HG02981 (cell line): ENCODE data around the gene PAMR1.
"Not testable (repeated sequence)": the region's sequence is repeated elsewhere in the genome, so short reads cannot be mapped to it uniquely, and the experiment has no call there.

ENCODE experiments used
- ATAC-seq: cut with Tn5 transposase; IDR thresholded peaks from one replicate; pipeline ENCODE4 v1.9.1; 2021; ENCODE audit warnings: mild to moderate bottlenecking, moderate library complexity; ENCODE audit not compliant: unreplicated experiment

PAMR1 gene

GRCh38 chr11:35546317-35546716, 20.9 kb upstream of the PAMR1 start:
- ATAC-seq, result no peak

- ATAC-seq, result no peak
Measured at GRCh38 chr11:35545391-35546003, 20.1 kb upstream of the PAMR1 start.

- ATAC-seq, result no peak
Measured at GRCh38 chr11:35543481-35543880, 18.1 kb upstream of the PAMR1 start.

- ATAC-seq, result no peak
Measured at GRCh38 chr11:35541621-35542375, 16.4 kb upstream of the PAMR1 start.

- no peak for ATAC-seq
Measured at GRCh38 chr11:35540526-35540925, 15.1 kb upstream of the PAMR1 start.

GRCh38 chr11:35539781-35540281, 14.4 kb upstream of the PAMR1 start:
- no peak for ATAC-seq

- no peak for ATAC-seq
Measured at GRCh38 chr11:35539256-35539655, 13.8 kb upstream of the PAMR1 start.

- ATAC-seq, result no peak
Measured at GRCh38 chr11:35536470-35536869, 11.1 kb upstream of the PAMR1 start.

- no peak for ATAC-seq
Measured at GRCh38 chr11:35531246-35531645, 5.8 kb upstream of the PAMR1 start.

GRCh38 chr11:35529971-35530495, 4.6 kb upstream of the PAMR1 start:
- no peak for ATAC-seq

GRCh38 chr11:35526370-35526792, 965 bp upstream of the PAMR1 start:
- no peak for ATAC-seq

GRCh38 chr11:35524780-35525179, 636 bp downstream of the PAMR1 start:
- no peak for ATAC-seq

- ATAC-seq, result no peak
Measured at GRCh38 chr11:35523861-35524260, 1.6 kb downstream of the PAMR1 start.

GRCh38 chr11:35523331-35523768, 2.1 kb downstream of the PAMR1 start:
- no peak for ATAC-seq

- ATAC-seq, result not testable (repeated sequence)
Measured at GRCh38 chr11:35522091-35522490, 3.3 kb downstream of the PAMR1 start.

- ATAC-seq, result no peak
Measured at GRCh38 chr11:35520376-35520775, 5.0 kb downstream of the PAMR1 start.

- no peak for ATAC-seq
Measured at GRCh38 chr11:35518766-35519165, 6.7 kb downstream of the PAMR1 start.

GRCh38 chr11:35517481-35517880, 7.9 kb downstream of the PAMR1 start:
- ATAC-seq, result no peak

GRCh38 chr11:35516403-35516802, 9.0 kb downstream of the PAMR1 start:
- ATAC-seq, result no peak

- ATAC-seq, result no peak
Measured at GRCh38 chr11:35515224-35515623, 10.2 kb downstream of the PAMR1 start.

GRCh38 chr11:35514481-35514880, 10.9 kb downstream of the PAMR1 start:
- ATAC-seq, result no peak

GRCh38 chr11:35511666-35512065, 13.8 kb downstream of the PAMR1 start:
- ATAC-seq, result no peak
